ENCODE measurements around the gene DLGAP1. TPM values are rescaled to one million over a fixed set of nuclear protein-coding genes. Genes with fewer than 3 reads are reported as not detected.

Gene DLGAP1
- total and polyA plus RNA-seq, 10 of the 15 experiments (the other 5 are each of a cell fraction or from before 2014, with no cell fraction given) = 0.23 to 27.6 (median 1.9) TPM

GRCh38 chr18:3998698-3999333, 456.3 kb downstream of the DLGAP1 start:
- ATAC-seq (peak; percentile 45; the same call in 2 of the 3 replicates), DNase-seq (ENCODE audit: low read depth, low spot score) (no peak), FAIRE-seq (peak; percentile 68)
- ChIA-PET POLR2A (interaction anchor here (1.1 kb wide), 1 partner anchor 228 kb away, joined by 3 read pairs; no protein-coding TSS in a partner anchor), SMC1A (ENCODE audit: uncharacterized antibody, unreplicated experiment) (interaction anchor here (1.0 to 1.3 kb wide), 5 partner anchors 15 to 296 kb away, joined by 3 to 9 read pairs (median 6); no protein-coding TSS in a partner anchor), RAD21 (ENCODE audit: unreplicated experiment) (interaction anchor here (1.0 to 2.8 kb wide), 3 partner anchors 227 to 230 kb away, joined by 3 to 11 read pairs (median 6); no protein-coding TSS in a partner anchor), CTCF (interaction anchor here (0.7 to 1.7 kb wide), 18 partner anchors 9 to 1060 kb away, joined by 3 to 12 read pairs (median 4); no protein-coding TSS in a partner anchor)
- Histone ChIP-seq H3K79me2 (ENCODE audit: control insufficient read depth, insufficient read depth, low read length) (no peaks in the 10 kb centered on the region), H4K20me1 (ENCODE audit: control insufficient read depth, insufficient read depth) (no peaks in the 10 kb centered on the region), H3K36me3 (ENCODE audit: control insufficient read depth in 2 of 2, insufficient read depth in 2 of 2, low read length in 1 of 2) (no peaks in the 10 kb centered on the region), H3K9me3 (replicated peaks; ENCODE audit: control insufficient read depth, insufficient read depth, low read length) (no peaks in the 10 kb centered on the region), H3K4me3 (no peak overlapping the region), H3K4me2 (ENCODE audit: control insufficient read depth, insufficient read depth) (no peak overlapping the region), H3K9ac (ENCODE audit: control insufficient read depth, insufficient read depth, low read length) (no peak overlapping the region), H3K27me3 (replicated peaks in 1 of 2; ENCODE audit: control insufficient read depth in 2 of 2, insufficient read depth in 2 of 2, low read length in 1 of 2) (no peaks in the 10 kb centered on the region), H2AFZ (ENCODE audit: control insufficient read depth, low read depth, low read length) (no peak overlapping the region), H3K27ac (ENCODE audit: control insufficient read depth, insufficient read depth) (no peak overlapping the region), H3K4me1 (ENCODE audit: control insufficient read depth, insufficient read depth, low read length) (no peaks in the 10 kb centered on the region)
- intact Hi-C loops (cut with micrococcal nuclease; ENCODE audit: unreplicated experiment) (loop anchor here (5.0 to 10.0 kb wide), 2 partner anchors 297 to 724 kb away; no protein-coding TSS in a partner anchor), in situ Hi-C loops (cut with MboI) (no loop called here)
- no TSS peak for BruUV-seq (replicated peaks)
- 1% methylated on average over 4 of the region's 4 CpGs for WGBS (ENCODE audit: insufficient coverage, insufficient replicate concordance, low lambda C conversion rate, missing lambda C conversion rate)
- TF ChIP-seq NR2F1 (conservative IDR thresholded peaks at IDR 0.05) = no peak
- peak; percentile 50 to 56 (median 50) for TF ChIP-seq CTCF (IDR thresholded peaks at IDR 0.05 in 2 of 3, conservative IDR thresholded peaks at IDR 0.05 in 1 of 3; ENCODE audit: control insufficient read depth in 2 of 3, extremely low read depth in 1 of 3, insufficient read depth in 1 of 3, low read depth in 3 of 3, low read length in 3 of 3)
- TF ChIP-seq ZBTB40 (IDR thresholded peaks at IDR 0.05; ENCODE audit: borderline replicate concordance) = no peak
- TF ChIP-seq CBX3 (IDR thresholded peaks at IDR 0.05; ENCODE audit: borderline replicate concordance, low read depth) = no peak
- TF ChIP-seq IRF5 (IDR thresholded peaks at IDR 0.05; ENCODE audit: borderline replicate concordance) = no peak
- no peak for TF ChIP-seq ELK1 (IDR thresholded peaks at IDR 0.05; ENCODE audit: low read depth, low read length)
- TF ChIP-seq SREBF2 (IDR thresholded peaks at IDR 0.05; ENCODE audit: low read length) = no peak
- no peak for TF ChIP-seq DPF2 (IDR thresholded peaks at IDR 0.05)
- TF ChIP-seq ZNF24 (IDR thresholded peaks at IDR 0.05) = 0 out of 2 replicates have a peak, but pooled peaks have one; percentile 15
- TF ChIP-seq IRF4 (IDR thresholded peaks at IDR 0.05; ENCODE audit: low read depth, low read length) = no peak
- TF ChIP-seq ATF7 (IDR thresholded peaks at IDR 0.05; ENCODE audit: low read depth) = no peak
- no peak for TF ChIP-seq RUNX3 (IDR thresholded peaks at IDR 0.05; ENCODE audit: low read length)
- TF ChIP-seq BCL11A (IDR thresholded peaks at IDR 0.05; ENCODE audit: low read depth, low read length) = no peak
- TF ChIP-seq SMC3 (IDR thresholded peaks at IDR 0.05; ENCODE audit: borderline replicate concordance, low read length) = peak; percentile 37; the same call in 1 of the 2 replicates
- TF ChIP-seq YBX1 (IDR thresholded peaks at IDR 0.05) = no peak
- no peak for TF ChIP-seq SUPT20H (IDR thresholded peaks at IDR 0.05; ENCODE audit: borderline replicate concordance, control insufficient read depth, low read depth, low read length)
